Chondrocyte (in vitro differentiated cells): ENCODE data around the gene ALDH16A1. TPM values are rescaled to one million over a fixed set of nuclear protein-coding genes. Genes with fewer than 3 reads are reported as not detected.
A peak's percentile ranks its signal among the peaks of the same experiment; 100 is the strongest.
"Not testable (repeated sequence)": the region's sequence is repeated elsewhere in the genome, so short reads cannot be mapped to it uniquely, and the experiment has no call there.

ENCODE experiments used
- DNase-seq: peaks from one replicate; pipeline ENCODE4 v3.0.0; 2021; ENCODE audit warnings: mixed read lengths, low spot score
- H3K27ac Mint-ChIP-seq: one replicate; pipeline ENCODE4 v1.8.0; 2021; ENCODE audit warnings: mild to moderate bottlenecking, moderate library complexity, mixed read lengths; ENCODE audit not compliant: unreplicated experiment
- H3K27me3 Mint-ChIP-seq: 2 replicates; pipeline ENCODE4 v1.8.0; 2021; ENCODE audit warnings: low read depth, mixed read lengths
- H3K36me3 Mint-ChIP-seq: 2 replicates; pipeline ENCODE4 v1.8.0; 2021; ENCODE audit warnings: low read depth, mixed read lengths
- H3K4me1 Mint-ChIP-seq: 2 replicates; pipeline ENCODE4 v1.8.0; 2021; ENCODE audit warnings: low read depth, mild to moderate bottlenecking, mixed read lengths
- H3K4me3 Mint-ChIP-seq: one replicate; pipeline ENCODE4 v1.8.0; 2021; ENCODE audit warnings: mild to moderate bottlenecking, moderate library complexity, mixed read lengths; ENCODE audit not compliant: unreplicated experiment
- H3K9me3 Mint-ChIP-seq: 2 replicates; pipeline ENCODE4 v1.8.0; 2021; ENCODE audit warnings: low read depth, mixed read lengths
- CTCF ChIP-seq: fragments of 200-600 bp; sonication (generic); IDR thresholded peaks from 2 replicates; pipeline ENCODE4 v1.5.0; 2021; ENCODE audit warnings: antibody characterized with exemption, mild to moderate bottlenecking, moderate library complexity
- total RNA-seq: library from RNA; stranded (reverse); gene quantifications from 3 replicates; pipeline ENCODE4 v1.2.1, GENCODE V29; 2021

The ALDH16A1 gene
- total RNA-seq, 1 donor from 2014 or later: 23.2 TPM

DNA sequence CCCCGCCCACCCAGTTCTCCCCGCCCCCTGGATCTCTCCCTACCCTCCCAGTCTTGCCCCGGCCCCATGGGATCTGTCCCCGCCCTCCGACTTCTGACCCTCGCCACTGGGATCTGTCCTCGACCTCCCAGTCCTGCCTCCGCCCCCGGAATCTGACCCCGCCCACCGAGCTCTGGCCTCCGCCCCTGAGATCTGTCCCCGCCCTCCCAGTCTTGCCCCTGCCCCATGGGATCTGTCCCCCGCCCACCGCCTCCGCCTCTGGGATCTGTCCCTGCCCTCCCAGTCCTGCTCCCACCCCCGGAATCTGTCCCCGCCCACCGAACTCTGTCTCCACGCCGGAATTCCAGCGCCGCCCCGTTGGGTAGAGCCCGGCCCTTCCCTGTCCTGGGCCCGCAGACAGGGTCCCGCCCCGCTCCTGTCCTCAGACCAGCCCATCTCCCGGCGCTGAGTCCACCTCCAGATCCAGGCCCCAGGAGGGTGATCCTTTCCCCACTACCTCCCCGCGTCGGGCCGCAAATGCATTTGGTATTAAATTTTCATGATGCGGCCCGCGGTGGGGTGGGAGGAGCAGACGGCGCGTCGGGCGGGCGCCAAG is 10.2 kb upstream of the ALDH16A1 start:
- Mint-ChIP-seq H3K9me3 (no peaks in the 10 kb centered on the region), H3K4me1 (peaks cover 21% of the 10 kb centered on the region), H3K27me3 (peaks cover 43% of the 10 kb centered on the region), H3K27ac (peak overlapping the region; percentile 87), H3K36me3 (no peaks in the 10 kb centered on the region), H3K4me3 (peak overlapping the region; percentile 76)
- no peak for TF ChIP-seq CTCF
- DNase-seq: peak; percentile 96

- H3K9me3 Mint-ChIP-seq: no peaks in the 10 kb centered on the region
- H3K4me3 Mint-ChIP-seq: peak overlapping the region; percentile 76
- peak; percentile 97 for DNase-seq
- H3K4me1 Mint-ChIP-seq: peaks cover 21% of the 10 kb centered on the region
- no peaks in the 10 kb centered on the region for H3K36me3 Mint-ChIP-seq
- peak overlapping the region; percentile 87 for H3K27ac Mint-ChIP-seq
- H3K27me3 Mint-ChIP-seq: peaks cover 36% of the 10 kb centered on the region
- peak; percentile 97 for TF ChIP-seq CTCF
These were observed 9.5 kb upstream of the ALDH16A1 start for GRCh38 chr19:49443366-49444099.

GRCh38 chr19:49444100-49444700 is 8.8 kb upstream of the ALDH16A1 start:
- Mint-ChIP-seq H3K27ac (peak overlapping the region; percentile 5), H3K27me3 (peaks cover 30% of the 10 kb centered on the region), H3K4me1 (peaks cover 21% of the 10 kb centered on the region), H3K4me3 (peak overlapping the region; percentile 76)
- not testable (repeated sequence) for DNase-seq, H3K9me3 Mint-ChIP-seq, H3K36me3 Mint-ChIP-seq

- no peak overlapping the region for H3K4me3 Mint-ChIP-seq
- TF ChIP-seq CTCF: no peak
- no peak for DNase-seq
These were observed 7.0 kb upstream of the ALDH16A1 start for GRCh38 chr19:49445997-49446396.

GRCh38 chr19:49447485-49448431 is 5.3 kb upstream of the ALDH16A1 start:
- DNase-seq: no peak
- no peaks in the 10 kb centered on the region for H3K27me3 Mint-ChIP-seq
- TF ChIP-seq CTCF: no peak
- H3K4me3 Mint-ChIP-seq: no peak overlapping the region
- H3K4me1 Mint-ChIP-seq: peaks cover 21% of the 10 kb centered on the region
- no peaks in the 10 kb centered on the region for H3K9me3 Mint-ChIP-seq
- no peak overlapping the region for H3K27ac Mint-ChIP-seq
- H3K36me3 Mint-ChIP-seq: peaks cover 3% of the 10 kb centered on the region

More at GRCh38 chr19:49445997-49446396, 7.0 kb upstream of the ALDH16A1 start:
- H3K27ac Mint-ChIP-seq: no peak overlapping the region
- H3K4me1 Mint-ChIP-seq: peaks cover 21% of the 10 kb centered on the region
- peaks cover 3% of the 10 kb centered on the region for H3K36me3 Mint-ChIP-seq
- H3K27me3 Mint-ChIP-seq: peaks cover 12% of the 10 kb centered on the region
- H3K9me3 Mint-ChIP-seq: no peaks in the 10 kb centered on the region
